Activated CD4-positive, alpha-beta T cell treated with anti-CD3 and anti-CD28 coated beads, Interleukin-2, amount 50 U/mL, for 48 hours (primary cell): Measurements from ENCODE around the gene EVX2.

Experiments used
- DNase-seq, 2 experiments: peaks; one replicate each; pipeline ENCODE4 v3.0.0-alpha.2; 2020

Gene EVX2

GRCh38 chr2:176039375-176039774 is 44.4 kb downstream of the EVX2 start:
- DNase-seq = no peak

GRCh38 chr2:176038694-176039093 is 45.1 kb downstream of the EVX2 start:
- no peak for DNase-seq

DNA sequence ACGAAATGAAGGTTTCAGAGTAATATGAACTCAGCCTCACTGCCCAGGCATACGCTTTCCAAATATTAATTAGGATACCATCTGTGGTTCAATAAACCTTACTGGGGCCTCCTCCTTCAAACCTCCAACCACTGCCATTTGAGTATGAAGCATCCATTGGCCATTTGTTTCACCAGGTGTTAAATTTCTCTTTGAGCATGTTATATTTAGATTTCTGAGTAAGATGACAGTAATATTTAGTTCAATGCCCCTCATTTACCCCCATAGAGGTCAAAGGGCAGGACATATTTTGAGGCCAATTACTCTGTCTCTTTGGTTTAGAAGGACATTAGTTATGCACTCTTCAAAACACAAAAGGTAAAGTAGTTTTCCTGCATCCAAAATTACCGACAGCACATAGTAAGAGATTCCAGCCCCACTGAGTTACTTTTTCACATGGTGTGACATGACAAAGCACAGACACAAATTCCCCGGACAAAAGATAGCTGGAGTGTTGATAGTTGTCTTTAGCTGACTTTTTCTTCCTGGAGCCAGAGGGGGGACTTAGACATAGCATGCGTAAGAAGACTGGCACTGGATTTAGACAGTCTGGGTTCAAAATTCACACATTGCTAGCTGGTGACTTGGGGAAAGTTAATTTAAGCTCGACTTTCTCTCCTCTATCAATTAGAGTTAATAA is 48.6 kb downstream of the EVX2 start:
- DNase-seq = no peak

DNA sequence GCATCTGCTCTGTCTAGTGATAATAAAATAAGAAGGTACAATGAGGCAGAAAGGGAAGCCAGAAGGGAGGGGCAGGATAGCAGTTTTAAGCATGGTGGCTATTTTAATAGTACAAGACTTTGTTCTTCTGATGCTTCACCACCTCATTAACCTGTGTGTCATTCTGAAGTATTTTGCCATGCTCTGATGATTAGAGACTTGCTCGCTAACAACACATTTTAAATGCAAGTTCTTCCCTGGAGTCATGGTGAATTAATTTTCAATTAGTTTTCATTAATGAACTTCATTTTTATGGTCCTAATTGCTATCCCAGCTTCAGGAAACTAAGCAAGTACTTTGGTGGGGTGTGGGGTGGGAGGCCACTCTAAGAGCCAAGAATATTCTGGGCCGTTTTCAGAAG is 56.0 kb downstream of the EVX2 start:
- DNase-seq = no peak
